Right lobe of liver (tissue), 6 donors: ENCODE data around the gene DCAF17. TPM values are rescaled to one million over a fixed set of nuclear protein-coding genes. Genes with fewer than 3 reads are reported as not detected.
"Not testable (repeated sequence)": the region's sequence is repeated elsewhere in the genome, so short reads cannot be mapped to it uniquely, and the experiment has no call there.

Source experiments
- ATAC-seq, 4 donors: fragments of 200-7000 bp; cut with Tn5 transposase; one replicate each; pipeline ENCODE4 v1.9.1; 2020; ENCODE audit warnings: mild to moderate bottlenecking in 4 of 4, moderate library complexity in 4 of 4
- DNase-seq, 3 donors: peaks; one replicate each; pipeline ENCODE4 v3.0.0-alpha.2; 2020
- H3K27ac ChIP-seq, 3 donors: fragments of 200-600 bp; one replicate each; pipeline ENCODE4 v1.8.0; 2022
- H3K27me3 ChIP-seq, 2 donors: fragments of 200-600 bp; one replicate each; pipeline ENCODE4 v1.8.0; 2022
- H3K36me3 ChIP-seq, 4 donors: fragments of 200-600 bp; sonication (generic) in 1 of 4; one replicate each; pipeline versions ENCODE4 v1.5.1 to v1.8.0; 2017 to 2022; ENCODE audit warnings: control low read depth in 1 of 4
- H3K4me1 ChIP-seq, 4 donors: fragments of 200-600 bp; sonication (generic) in 1 of 4; one replicate each; pipeline versions ENCODE4 v1.5.1 to v1.8.0; 2017 to 2022; ENCODE audit warnings: control low read depth in 1 of 4
- H3K4me3 ChIP-seq, 3 donors: fragments of 200-600 bp; one replicate each; pipeline ENCODE4 v1.8.0; 2022
- H3K9me3 ChIP-seq, 4 donors: fragments of 200-600 bp; sonication (generic) in 1 of 4; one replicate each; pipeline versions ENCODE4 v1.5.1 to v1.8.0; 2017 to 2022; ENCODE audit warnings: control low read depth in 1 of 4
- CTCF ChIP-seq, 4 donors: fragments of 200-600 bp in 3 of 4; fragments of 450-650 bp in 1 of 4; IDR thresholded peaks; one replicate each; pipeline versions ENCODE4 v1.5.1 to v1.8.0; 2016 to 2022; ENCODE audit warnings: antibody characterized with exemption in 4 of 4, mild to moderate bottlenecking in 2 of 4
- POLR2A ChIP-seq: fragments of 450-650 bp; IDR thresholded peaks from one replicate; pipeline ENCODE4 v1.6.1; 2017; ENCODE audit warnings: antibody characterized with exemption, mild to moderate bottlenecking
- WGBS: methylation state at CpG from one replicate; pipeline ENCODE4 v1.1.6; 2018; ENCODE audit warnings: low coverage, low lambda C conversion rate; ENCODE audit not compliant: insufficient coverage; ENCODE audit errors: missing lambda C conversion rate; 5-methylcytosine and 5-hydroxymethylcytosine counted together
- intact Hi-C, 2 donors: fragments of 100-400 bp; cut with DNase I; formaldehyde crosslinking; loops; one replicate each; pipeline versions ENCODE4 v1.11.2 to v1.14.1; 2022
- total RNA-seq, 6 experiments: library from RNA; depleted of rRNA in 2 of 6; stranded (reverse); fragments of >200 nt in 2 of 6; fragmentation: NEBNext Ultra II Directional in 3 of 6; extraction: Animal tissue kit (Norgen Biotek cat#: 25700) in 3 of 6; gene quantifications; one replicate each; pipeline versions ENCODE4 v1.1.0 to v1.2.4, GENCODE V29; 2016 to 2023
- donor health status: DM: no; HTN: yes; CAD: no.
- donor health status: DM: no; HTN: no; CAD: no.
- donor health status: DM: no; HTN: no; CAD: no.
- donor health status: DM: no; HTN: yes; CAD: no.
- donor health status: DM: no; HTN: yes; CAD: no.

Gene DCAF17
- total RNA-seq, 6 experiments from 2014 or later = 5.5 to 8.1 (median 6.9) TPM

GRCh38 chr2:171410624-171411023, 23.4 kb upstream of the DCAF17 start:
- no peak overlapping the region for H3K4me3 ChIP-seq
- TF ChIP-seq CTCF (IDR thresholded peaks at IDR 0.05) = no peak
- no peak for TF ChIP-seq POLR2A
- ATAC-seq (no peak), DNase-seq (no peak)
- H3K27me3 ChIP-seq = no peaks in the 10 kb centered on the region
- no peak overlapping the region for H3K27ac ChIP-seq
- no peaks in the 10 kb centered on the region for H3K36me3 ChIP-seq
- H3K9me3 ChIP-seq = no peaks in the 10 kb centered on the region
- peaks cover 0 to under 1% (median 0%) of the 10 kb centered on the region in 4 donors for H3K4me1 ChIP-seq
- intact Hi-C loops = loop anchor here in 1 of 2 donors (10.0 kb wide), 2 partner anchors 246 to 436 kb away; partner anchors contain the start of gene TLK1

DNA sequence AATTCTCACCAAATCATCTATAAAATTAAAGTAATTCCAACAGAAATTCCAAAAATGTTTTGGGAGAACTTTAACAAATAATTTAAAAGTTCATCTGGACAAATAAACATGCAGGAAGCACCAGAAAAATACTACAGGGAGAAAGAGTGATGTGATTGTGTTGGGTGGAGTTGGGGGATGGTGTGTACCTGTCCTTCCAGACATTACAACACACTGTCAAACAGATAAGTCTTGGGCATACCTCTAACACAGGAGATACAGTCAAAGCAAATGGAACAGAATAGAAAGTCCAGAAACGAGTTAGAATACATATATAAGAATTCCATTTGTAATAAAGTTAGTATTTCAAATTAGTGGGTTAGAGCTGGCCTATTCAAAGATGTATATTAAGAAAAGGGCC, 22.8 kb upstream of the DCAF17 start:
- no peak for DNase-seq
- peak in 2 of 4 donors; percentile 48 to 55 for ATAC-seq

DNA sequence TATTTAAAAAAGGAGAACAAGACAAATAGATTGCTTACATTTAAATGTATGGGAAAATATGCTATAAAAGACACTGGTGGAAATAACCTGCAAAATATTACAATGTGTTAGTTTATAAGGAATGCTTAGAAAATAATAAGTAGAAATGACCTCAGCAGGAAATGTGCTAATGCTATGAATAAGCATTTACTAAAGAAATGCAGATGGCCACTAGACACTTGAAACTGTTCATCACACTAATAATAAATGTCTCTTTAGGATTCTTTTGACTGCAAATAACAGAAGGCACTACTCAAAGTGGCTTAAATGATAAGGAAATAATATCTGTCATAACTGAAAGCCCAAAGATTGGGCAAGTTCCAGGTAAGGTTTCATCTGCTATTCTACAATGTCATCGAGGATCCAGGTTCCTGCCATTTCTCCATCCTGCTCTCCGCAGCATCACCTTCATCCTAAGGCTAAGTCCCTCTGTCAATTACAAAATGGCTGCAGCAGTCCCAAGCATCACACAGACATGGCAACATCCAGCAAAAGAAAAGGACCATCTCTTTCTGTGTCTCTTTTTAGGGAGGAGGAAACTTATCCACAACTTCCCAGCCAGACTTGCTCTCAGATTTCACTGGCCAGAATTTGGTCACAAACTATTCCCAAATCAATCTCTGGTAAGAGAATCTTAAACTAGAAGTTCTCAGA, 22.1 kb upstream of the DCAF17 start:
- intact Hi-C loops = loop anchor here in 1 of 2 donors (10.0 kb wide), 2 partner anchors 247 to 437 kb away; partner anchors contain the start of gene TLK1
- 92% methylated on average over 2 of the region's 2 CpGs for WGBS
- no peak for DNase-seq
- Histone ChIP-seq H3K4me3 (no peak overlapping the region), H3K27me3 (no peaks in the 10 kb centered on the region), H3K4me1 (peaks cover 0 to 4% (median 0%) of the 10 kb centered on the region in 4 donors), H3K36me3 (no peaks in the 10 kb centered on the region), H3K27ac (no peak overlapping the region), H3K9me3 (no peaks in the 10 kb centered on the region)
- no peak for ATAC-seq
- TF ChIP-seq POLR2A (no peak), CTCF (IDR thresholded peaks at IDR 0.05) (no peak)

More for the DNA sequence above, 22.8 kb upstream of the DCAF17 start:
- TF ChIP-seq CTCF (IDR thresholded peaks at IDR 0.05) (no peak), POLR2A (no peak)
- H3K27ac ChIP-seq = no peak overlapping the region
- H3K27me3 ChIP-seq = no peaks in the 10 kb centered on the region
- no peaks in the 10 kb centered on the region for H3K9me3 ChIP-seq
- peaks cover 0 to 4% (median 0%) of the 10 kb centered on the region in 4 donors for H3K4me1 ChIP-seq
- no peaks in the 10 kb centered on the region for H3K36me3 ChIP-seq
- 8% methylated on average over 1 of the region's 1 CpG for WGBS
- intact Hi-C loops = loop anchor here in 1 of 2 donors (10.0 kb wide), 2 partner anchors 246 to 436 kb away; partner anchors contain the start of gene TLK1
- no peak overlapping the region for H3K4me3 ChIP-seq

- H3K4me1 ChIP-seq = peaks cover 0 to 4% (median 0%) of the 10 kb centered on the region in 4 donors
- DNase-seq = no peak
- 82% methylated on average over 2 of the region's 2 CpGs for WGBS
- no peaks in the 10 kb centered on the region for H3K27me3 ChIP-seq
- intact Hi-C loops = loop anchor here in 1 of 2 donors (10.0 kb wide), 2 partner anchors 248 to 438 kb away; partner anchors contain the start of gene TLK1
- no peaks in the 10 kb centered on the region for H3K9me3 ChIP-seq
- no peak overlapping the region for H3K4me3 ChIP-seq
- TF ChIP-seq CTCF (IDR thresholded peaks at IDR 0.05) (no peak), POLR2A (no peak)
- no peak overlapping the region for H3K27ac ChIP-seq
- ATAC-seq = no peak
- H3K36me3 ChIP-seq = no peaks in the 10 kb centered on the region
Measured at GRCh38 chr2:171412571-171413175, 21.4 kb upstream of the DCAF17 start.

DNA sequence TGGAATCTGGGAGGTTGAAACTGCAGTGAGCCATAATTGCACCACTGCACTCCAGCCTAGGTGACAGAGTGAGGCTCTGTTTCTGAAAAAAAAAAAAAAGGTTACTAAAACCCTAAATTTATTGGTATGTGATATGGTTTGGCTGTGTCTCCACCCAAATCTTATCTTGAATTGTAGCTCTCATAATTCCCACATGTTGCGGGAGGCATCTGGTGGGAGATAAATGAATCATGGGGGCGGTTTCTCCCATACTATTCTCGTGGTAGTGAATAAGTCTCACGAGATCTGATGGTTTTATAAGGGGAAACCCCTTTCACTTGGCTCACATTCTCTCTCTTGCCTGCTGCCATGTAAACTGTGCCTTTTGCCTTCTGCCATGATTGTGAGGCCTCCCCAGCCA, 19.4 kb upstream of the DCAF17 start:
- not testable (repeated sequence) for ATAC-seq, H3K27me3 ChIP-seq, H3K36me3 ChIP-seq, H3K4me1 ChIP-seq, H3K27ac ChIP-seq, DNase-seq, H3K4me3 ChIP-seq, H3K9me3 ChIP-seq
- intact Hi-C loops = loop anchor here in 1 of 2 donors (10.0 kb wide), 2 partner anchors 250 to 440 kb away; partner anchors contain the start of gene TLK1
- WGBS = 94% methylated on average over 3 of the region's 4 CpGs
